AG09319 (cell line): ENCODE results near the gene PSMG4.

Experiments used
- DNase-seq: peaks from one replicate; pipeline ENCODE4 v3.0.0-alpha.2; 2010; ENCODE audit warnings: low read depth; ENCODE audit errors: extremely low read depth
- TF ChIP-seq, protein P1 (sequence below): IDR thresholded peaks from 2 replicates; pipeline ENCODE4 v1.5.1; 2011; ENCODE audit warnings: low read depth, mild to moderate bottlenecking, inconsistent platforms, low read length, moderate library complexity

PSMG4 gene

DNA sequence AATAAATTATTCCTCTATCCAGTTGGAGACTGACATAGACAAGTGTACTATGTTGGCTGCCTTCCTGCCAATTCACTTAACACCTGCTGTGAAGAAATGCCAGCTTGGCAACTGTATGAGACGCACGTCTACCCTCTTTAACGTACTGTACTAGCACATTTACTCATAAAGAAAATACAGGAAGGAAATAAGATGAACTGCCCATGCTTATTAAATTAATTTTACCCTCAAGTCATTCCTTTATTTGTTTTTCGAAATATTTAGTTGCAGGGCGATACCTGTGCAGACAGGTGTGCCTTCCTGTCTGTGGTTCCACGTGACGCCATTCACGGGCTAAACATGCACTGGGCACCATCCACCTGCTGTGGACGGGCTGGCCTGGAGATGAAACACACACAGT, 52.0 kb downstream of the PSMG4 start:
- no peak for DNase-seq
- TF ChIP-seq, protein P1, sequence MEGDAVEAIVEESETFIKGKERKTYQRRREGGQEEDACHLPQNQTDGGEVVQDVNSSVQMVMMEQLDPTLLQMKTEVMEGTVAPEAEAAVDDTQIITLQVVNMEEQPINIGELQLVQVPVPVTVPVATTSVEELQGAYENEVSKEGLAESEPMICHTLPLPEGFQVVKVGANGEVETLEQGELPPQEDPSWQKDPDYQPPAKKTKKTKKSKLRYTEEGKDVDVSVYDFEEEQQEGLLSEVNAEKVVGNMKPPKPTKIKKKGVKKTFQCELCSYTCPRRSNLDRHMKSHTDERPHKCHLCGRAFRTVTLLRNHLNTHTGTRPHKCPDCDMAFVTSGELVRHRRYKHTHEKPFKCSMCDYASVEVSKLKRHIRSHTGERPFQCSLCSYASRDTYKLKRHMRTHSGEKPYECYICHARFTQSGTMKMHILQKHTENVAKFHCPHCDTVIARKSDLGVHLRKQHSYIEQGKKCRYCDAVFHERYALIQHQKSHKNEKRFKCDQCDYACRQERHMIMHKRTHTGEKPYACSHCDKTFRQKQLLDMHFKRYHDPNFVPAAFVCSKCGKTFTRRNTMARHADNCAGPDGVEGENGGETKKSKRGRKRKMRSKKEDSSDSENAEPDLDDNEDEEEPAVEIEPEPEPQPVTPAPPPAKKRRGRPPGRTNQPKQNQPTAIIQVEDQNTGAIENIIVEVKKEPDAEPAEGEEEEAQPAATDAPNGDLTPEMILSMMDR = no peak

DNA sequence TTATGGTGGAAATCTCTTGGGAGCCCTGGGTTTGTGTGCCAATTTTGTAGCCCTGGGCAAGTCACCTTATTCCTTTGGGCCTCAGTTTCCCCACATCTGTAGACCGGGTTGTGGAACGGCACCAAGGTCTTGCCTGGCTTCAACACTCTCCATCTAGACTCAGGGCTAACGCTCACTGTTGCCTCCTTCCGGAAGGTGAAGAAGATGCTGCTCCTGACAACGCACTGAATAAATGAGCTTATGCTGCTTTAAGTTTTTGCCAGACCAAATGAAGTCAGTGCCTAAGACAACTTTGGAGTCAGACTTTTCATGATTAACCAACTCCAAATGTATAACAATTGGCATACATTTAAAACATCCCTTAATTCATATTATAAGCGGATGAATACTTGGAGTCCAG, 53.1 kb downstream of the PSMG4 start:
- DNase-seq = no peak
- TF ChIP-seq, protein P1 = no peak

DNA sequence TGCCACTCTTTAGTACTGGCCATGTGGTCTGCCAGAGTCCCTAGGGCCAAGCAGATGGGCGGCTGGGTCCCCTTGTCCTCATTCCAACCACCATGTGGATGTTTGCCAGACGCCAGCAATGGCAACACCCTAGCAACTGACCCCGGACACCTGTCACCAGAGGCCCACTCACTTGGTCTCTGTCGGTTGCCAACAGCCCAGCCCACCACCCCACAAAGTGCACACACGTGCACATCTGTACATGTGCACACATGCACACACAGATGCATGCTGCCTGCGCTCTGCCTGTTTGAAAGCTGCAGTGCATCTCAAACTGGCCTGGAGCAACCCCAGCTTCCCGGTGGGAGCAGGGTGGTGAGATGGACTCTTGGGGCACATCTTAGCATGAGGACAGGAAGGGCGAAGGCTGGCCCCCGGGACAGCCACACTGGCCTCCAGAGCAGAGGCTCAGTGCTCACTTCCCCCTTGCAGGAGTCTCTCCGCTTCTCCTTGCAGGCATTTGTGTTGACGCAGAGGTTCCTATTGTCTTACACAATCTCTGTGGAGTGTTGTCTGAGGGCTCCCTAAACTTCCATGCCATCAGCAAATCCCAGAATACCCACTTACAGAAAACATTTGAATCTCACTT, 54.0 kb downstream of the PSMG4 start:
- no peak for DNase-seq
- TF ChIP-seq, protein P1 = no peak

DNA sequence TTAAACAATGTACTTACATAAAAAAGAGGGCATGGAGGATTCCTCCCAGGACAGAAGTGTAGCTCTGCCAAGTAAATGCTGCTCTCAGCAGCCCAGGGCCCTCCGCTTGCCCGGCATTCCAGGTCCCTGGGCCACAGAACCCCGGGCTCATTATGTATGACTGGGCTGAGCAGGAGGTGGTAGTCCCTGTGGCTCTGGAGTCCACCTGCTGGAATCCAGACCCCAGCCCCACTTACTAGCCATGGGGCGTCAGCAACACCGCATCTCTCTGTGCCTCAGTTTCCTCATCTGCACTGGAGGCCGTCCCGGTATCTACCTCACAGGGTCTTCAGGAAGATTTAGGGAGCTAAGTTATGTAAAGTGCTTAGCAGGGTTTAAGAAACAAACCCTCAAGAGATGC, 55.4 kb downstream of the PSMG4 start:
- no peak for DNase-seq
- TF ChIP-seq, protein P1 = no peak

DNA sequence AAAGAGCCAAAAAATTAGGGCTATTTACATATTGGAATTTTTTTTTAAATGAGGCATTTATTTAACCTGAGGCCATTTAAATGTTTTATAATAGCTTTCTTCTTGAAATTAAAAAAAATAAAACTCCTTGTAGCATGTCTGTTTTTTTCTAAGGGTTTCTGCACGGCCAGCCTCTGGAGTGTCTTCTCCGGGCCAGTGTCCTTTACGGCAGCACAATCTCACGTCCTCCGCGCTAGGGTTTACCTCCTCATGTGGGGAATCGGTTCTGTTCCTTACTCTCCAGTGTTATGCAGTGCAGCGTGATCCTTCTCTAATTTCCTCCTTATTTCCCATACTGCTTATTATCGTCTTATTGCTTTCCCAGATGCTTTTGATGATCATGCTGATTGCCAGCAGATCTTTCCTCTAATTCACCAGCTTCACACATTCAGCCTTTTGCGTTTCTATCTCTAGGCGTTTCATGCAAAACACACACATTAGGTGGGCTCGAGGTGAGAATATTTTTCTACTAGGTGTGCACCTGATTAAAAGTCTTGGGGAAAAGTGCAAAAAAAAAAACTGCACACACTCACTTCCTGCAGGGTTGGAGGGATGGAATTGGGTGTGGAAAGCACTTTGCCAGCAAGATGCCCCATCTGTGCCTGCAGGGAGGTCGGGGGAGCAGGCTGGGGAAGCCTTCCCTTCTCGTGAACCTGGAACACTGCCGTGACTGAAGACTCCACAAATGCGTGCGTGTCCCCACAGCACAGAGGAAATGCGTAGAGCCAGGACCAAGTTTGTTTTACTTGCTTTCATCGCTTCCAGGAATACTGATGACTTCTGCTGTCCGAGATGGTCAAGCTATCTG, 56.1 kb downstream of the PSMG4 start:
- TF ChIP-seq, protein P1 = no peak
- no peak for DNase-seq

DNA sequence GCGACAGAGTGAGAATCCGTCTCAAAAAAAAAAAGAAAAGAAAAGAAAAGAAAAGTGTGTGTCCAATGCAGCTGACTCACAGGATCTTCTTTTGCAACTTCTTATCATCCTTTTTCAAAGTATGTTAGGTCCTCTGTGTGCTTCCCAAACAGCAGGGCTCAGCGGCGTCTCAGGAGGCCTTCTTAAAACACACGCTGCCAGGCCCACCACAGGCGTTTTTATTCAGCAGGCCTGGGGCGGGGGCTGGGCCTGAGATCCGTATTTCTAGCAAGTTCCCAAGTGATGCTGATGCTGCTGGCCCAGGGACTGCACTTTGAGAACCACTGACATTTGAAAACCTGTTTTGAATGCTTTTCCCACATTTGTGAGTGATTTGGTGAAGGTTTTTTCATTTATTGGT, 57.1 kb downstream of the PSMG4 start:
- TF ChIP-seq, protein P1 = no peak

DNA sequence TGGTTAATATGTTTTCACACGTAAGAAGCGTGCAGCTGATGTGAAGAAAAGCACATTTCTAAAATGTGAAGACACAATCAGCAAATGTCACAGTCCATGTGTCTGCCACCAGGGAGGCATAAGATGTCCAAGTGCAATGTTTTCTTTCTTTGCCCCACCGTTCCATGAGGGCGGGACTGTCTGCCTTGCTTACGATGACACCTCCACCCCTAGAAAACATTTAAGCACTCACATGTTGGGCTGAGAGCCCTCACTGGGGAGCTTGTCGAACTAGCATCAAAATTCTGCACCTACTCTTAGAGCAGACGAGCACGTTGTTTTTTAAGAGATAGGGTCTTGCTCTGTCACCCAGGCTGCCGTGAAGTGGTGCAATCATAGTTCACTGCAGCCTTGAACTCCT, 57.6 kb downstream of the PSMG4 start:
- no peak for DNase-seq
- TF ChIP-seq, protein P1 = no peak

More for the DNA sequence above, 57.1 kb downstream of the PSMG4 start:
- no peak for DNase-seq
